IPS DF 4.7 (cell line): Measurements from ENCODE around the gene GPD1L.
"Not testable (repeated sequence)": the region's sequence is repeated elsewhere in the genome, so short reads cannot be mapped to it uniquely, and the experiment has no call there.

Experiments
- DNase-seq: peaks from one replicate; pipeline ENCODE4 v3.0.0-alpha.2; 2013; ENCODE audit warnings: low spot score; ENCODE audit errors: extremely low read depth

Gene GPD1L

GRCh38 chr3:32180141-32180784, 73.8 kb downstream of the GPD1L start:
- DNase-seq: no peak

GRCh38 chr3:32181365-32181764, 74.9 kb downstream of the GPD1L start:
- DNase-seq: no peak

GRCh38 chr3:32181796-32182195, 75.4 kb downstream of the GPD1L start:
- DNase-seq: no peak

- no peak for DNase-seq
Measured at GRCh38 chr3:32184187-32184730, 77.8 kb downstream of the GPD1L start.

GRCh38 chr3:32186097-32186496, 79.7 kb downstream of the GPD1L start:
- DNase-seq: no peak

- no peak for DNase-seq
Measured at GRCh38 chr3:32186876-32187275, 80.5 kb downstream of the GPD1L start.

GRCh38 chr3:32189693-32190092, 83.3 kb downstream of the GPD1L start:
- no peak for DNase-seq

GRCh38 chr3:32190556-32190955, 84.1 kb downstream of the GPD1L start:
- DNase-seq: not testable (repeated sequence)

GRCh38 chr3:32193101-32193500, 86.7 kb downstream of the GPD1L start:
- DNase-seq: no peak

- no peak for DNase-seq
Measured at GRCh38 chr3:32194653-32195052, 88.2 kb downstream of the GPD1L start.

- no peak for DNase-seq
Measured at GRCh38 chr3:32195995-32196540, 89.6 kb downstream of the GPD1L start.

- no peak for DNase-seq
Measured at GRCh38 chr3:32197991-32198390, 91.6 kb downstream of the GPD1L start.

GRCh38 chr3:32198714-32199113, 92.3 kb downstream of the GPD1L start:
- DNase-seq: no peak

GRCh38 chr3:32200490-32200889, 94.1 kb downstream of the GPD1L start:
- no peak for DNase-seq

- no peak for DNase-seq
Measured at GRCh38 chr3:32200992-32201758, 94.8 kb downstream of the GPD1L start.

- no peak for DNase-seq
Measured at GRCh38 chr3:32202496-32202895, 96.1 kb downstream of the GPD1L start.

GRCh38 chr3:32203854-32204253, 97.4 kb downstream of the GPD1L start:
- no peak for DNase-seq

- DNase-seq: no peak
Measured at GRCh38 chr3:32208447-32208846, 102.0 kb downstream of the GPD1L start.

GRCh38 chr3:32215185-32215584, 108.8 kb downstream of the GPD1L start:
- no peak for DNase-seq

- no peak for DNase-seq
Measured at GRCh38 chr3:32216172-32216783, 109.9 kb downstream of the GPD1L start.

GRCh38 chr3:32217339-32217738, 110.9 kb downstream of the GPD1L start:
- no peak for DNase-seq
